Kidney tubule cell (primary cell): ENCODE measurements around the gene GPAT2.
"Not testable (repeated sequence)": the region's sequence is repeated elsewhere in the genome, so short reads cannot be mapped to it uniquely, and the experiment has no call there.

Experiments used
- DNase-seq: peaks from one replicate; pipeline ENCODE4 v3.0.0-alpha.2; 2018; ENCODE audit warnings: low spot score

The GPAT2 gene

DNA sequence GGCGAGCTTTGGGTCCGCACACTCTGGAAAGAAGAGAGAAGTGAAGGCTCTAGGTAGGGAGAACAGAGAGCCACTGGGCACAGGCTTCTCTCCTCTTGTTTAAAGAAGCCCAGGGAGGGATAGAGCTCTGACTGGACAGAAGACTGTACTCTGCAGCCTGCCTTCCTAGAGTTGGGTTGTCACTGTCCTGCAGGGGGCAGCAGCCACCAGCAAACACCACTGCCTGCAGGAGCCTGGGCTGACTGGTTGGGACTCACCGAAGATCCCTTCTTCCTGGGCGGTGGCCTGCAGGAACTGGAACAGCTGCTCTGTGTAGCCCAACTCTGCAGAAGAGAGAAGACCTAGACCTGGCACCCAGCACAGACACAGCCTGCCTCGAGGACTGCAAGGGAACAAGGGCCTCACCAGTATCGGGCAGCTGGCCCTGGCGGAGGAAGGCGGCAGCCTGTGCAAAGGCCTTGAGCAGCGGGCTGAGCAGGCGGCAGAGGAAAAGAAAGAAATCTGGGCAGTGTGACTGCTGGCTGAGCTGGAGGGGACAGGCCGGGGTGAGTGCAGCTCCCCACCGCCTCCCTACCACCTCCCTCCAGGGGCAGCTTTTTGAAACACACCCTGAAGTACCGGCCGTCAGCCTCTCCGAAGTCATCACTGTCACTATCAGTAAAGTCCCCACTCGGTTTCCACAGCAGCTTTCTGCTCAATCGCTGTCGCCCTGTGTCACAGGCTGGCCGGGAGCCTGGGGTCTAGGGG is 11.8 kb downstream of the GPAT2 start:
- DNase-seq = peak; percentile 79

GRCh38 chr2:96022126-96022525 is 12.6 kb downstream of the GPAT2 start:
- DNase-seq = not testable (repeated sequence)

GRCh38 chr2:96021142-96021541 is 13.6 kb downstream of the GPAT2 start:
- not testable (repeated sequence) for DNase-seq

- DNase-seq = not testable (repeated sequence)
These were observed 14.7 kb downstream of the GPAT2 start for GRCh38 chr2:96019909-96020590.

GRCh38 chr2:96016321-96016720 is 18.4 kb downstream of the GPAT2 start:
- DNase-seq = not testable (repeated sequence)

DNA sequence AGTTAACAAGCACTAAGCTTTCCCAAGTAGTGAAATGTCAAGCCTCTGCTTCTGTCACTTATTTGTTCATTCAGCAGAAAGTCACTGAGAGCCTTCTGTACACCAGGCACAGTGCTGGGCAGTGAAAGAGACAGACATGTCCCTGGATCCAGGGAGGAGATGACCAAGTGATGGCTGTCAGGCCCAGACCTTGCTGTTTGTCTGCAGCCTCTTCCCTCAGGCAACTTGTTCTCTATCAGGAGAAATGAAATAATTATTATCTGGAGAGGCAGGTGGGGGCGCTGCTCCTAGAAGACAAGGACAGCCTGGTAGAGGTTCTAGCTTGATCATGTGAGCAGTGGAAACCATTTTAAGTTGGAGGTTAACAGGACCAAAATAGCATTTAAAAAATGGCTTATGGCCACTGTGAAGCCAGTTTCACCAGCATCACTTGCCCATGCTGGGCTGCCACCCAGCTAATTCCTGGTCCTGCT is 21.9 kb downstream of the GPAT2 start:
- DNase-seq = not testable (repeated sequence)

DNA sequence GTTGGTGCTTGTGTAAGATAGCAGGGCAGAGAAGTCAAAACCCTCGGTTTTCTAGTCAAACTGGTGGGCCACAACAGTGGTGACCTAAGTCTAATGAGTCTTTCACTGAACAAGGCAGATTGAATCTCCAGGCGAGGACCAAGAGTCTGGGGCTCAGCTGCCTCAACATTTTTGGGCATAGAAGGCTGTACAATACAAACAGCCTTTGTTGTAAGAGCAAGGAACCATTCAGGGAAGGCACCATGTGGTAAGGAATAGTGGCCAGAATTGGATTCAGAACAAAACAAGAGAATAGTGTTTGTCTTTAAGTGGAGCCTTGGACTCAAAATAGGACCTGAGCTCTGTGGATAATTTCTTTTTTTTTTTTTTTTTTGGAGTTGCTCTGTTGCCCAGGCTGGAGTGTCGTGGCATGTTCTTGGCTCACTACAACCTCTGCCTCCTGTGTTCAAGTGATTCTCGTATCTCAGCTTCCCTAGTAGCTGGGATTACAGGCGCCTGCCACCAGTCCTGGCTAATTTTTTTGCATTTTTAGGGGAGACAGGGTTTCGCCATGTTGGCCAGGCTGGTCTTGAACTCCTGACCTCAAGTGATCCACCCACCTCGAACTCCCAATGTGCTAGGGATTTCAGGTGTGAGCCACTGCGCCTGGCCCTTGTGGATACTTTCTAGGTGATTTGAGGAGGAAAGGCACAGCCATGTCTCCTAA is 22.5 kb downstream of the GPAT2 start:
- not testable (repeated sequence) for DNase-seq

DNA sequence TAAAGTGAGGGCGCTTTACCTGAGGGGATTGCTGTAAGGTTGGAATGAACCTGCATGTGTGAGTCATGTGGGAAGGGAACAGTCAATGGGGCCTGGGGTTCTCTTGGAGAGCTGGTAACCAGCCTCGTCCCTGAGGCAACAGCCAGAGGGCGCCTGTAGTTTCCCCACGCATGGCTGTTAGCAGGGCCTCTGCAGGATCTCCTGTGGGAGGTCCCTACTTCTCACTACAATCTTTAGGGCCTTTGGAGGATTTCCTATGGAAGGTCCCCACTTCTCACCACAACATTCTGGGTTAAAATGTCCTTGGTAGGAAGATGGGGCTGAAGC is 23.6 kb downstream of the GPAT2 start:
- peak; percentile 52 for DNase-seq

DNA sequence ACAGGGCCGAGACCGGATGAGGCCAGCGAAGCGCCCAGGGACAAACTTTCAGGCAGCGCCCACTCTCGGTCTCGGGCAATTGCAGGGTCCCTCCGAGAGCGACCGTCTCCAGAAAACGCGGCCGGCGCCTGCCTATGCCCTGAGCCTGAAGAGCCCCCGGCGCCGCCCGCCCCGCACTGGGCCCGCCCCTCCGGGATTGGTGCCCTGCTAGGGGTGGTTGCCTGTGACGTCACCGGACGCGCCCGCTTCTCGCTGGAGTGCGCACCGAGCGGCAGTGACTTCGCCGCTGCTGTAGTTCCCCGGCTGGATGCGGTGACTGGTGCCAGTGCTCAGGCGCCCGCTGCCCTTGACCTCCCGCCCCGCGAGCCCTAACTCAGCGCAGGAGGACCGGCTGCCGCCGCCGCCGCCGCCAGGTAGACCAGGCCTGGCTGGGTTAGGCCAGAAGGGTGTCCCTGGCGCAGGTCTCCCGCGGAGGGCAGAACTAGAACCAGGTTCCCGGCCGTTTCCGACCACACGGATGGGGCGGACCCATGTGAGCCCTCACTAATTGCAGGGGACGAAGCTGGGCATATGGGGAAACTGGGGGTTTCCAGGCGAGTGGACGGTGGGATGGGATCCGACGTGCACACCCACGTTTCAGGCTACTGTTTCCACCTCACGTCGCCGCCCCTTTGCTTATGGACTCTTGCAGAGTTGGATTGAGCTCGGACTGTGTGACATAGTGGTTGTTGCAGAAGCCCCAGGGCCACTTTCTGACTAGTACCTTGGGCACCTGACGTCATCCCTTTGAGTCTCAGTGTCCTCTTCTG is 24.2 kb downstream of the GPAT2 start:
- DNase-seq = peak; percentile 83

DNA sequence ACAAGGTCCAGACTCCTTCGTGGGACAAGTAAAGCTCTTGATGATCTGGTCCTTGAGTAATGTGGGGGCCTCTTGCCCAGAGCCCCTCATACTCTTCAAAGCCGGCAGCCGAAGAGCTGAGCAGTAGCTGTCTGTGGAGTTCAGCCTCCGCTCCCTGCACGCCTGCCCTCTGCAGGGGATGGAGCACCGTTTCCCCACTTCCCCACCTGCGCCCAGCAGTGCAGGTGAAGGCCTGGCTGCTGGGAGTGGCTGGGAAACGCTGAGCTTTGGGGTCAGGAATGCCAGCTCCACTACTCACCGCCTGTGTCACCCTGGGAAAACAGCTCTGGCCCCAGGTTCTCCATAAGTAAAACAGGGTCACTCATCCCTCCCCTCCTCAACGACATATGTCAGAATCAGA is 24.9 kb downstream of the GPAT2 start:
- DNase-seq = peak; percentile 54

DNA sequence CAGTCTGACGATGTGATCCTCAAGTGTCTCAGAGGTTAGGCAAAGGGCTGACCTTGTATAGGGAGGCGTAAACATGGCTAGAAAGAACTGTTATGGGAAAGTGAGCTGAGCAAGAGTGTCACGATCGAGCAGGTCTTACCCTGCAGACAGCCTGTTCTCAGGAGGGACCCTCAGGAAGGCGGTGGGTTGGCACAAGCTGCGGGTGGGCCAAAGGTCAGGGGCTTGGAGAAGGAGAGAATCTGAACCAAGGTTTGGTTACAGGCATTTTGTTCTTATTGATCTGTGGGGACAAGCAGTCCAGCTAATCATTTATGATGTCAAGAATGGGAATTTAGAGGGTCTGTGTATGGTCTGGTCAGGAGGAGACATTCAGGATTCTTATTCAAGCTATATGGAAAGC is 26.7 kb downstream of the GPAT2 start:
- not testable (repeated sequence) for DNase-seq

- not testable (repeated sequence) for DNase-seq
These were observed 28.5 kb downstream of the GPAT2 start for GRCh38 chr2:96006248-96006647.

DNA sequence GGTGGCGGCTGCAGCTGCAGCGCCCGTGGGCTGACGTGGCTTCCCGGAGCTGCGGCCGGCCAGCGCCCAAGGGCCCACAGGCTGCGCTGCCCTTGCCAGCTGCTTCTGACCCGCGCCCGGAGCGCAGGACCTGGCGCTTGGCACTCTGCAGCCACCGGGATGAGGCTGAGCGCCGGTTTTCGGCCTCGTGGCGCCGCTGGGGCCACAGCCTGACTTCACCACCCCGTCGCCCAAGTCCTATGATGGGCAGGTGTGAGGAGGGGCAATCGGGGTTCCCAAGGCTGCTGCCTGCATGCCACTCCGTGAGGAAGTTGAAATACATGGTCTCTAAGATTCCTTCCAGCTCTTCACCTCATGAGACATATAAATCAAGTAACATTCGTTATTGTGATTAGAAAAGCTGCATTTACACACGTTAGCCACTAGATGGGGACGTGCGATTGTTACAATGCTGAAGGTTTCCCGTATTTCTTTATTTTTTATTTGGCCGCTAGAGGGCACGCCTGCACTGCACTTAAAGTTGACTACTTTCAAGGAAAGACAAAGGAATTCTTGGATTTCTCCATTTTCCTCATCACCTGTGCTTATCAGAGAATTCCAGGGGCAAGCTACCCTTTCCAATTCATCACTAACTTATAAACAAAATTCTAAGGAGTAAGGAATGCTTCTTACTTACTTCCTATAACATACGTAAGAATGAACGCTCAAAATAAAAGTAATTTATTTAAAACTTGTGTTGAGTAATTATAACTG is 42.0 kb downstream of the GPAT2 start:
- peak; percentile 64 for DNase-seq

DNA sequence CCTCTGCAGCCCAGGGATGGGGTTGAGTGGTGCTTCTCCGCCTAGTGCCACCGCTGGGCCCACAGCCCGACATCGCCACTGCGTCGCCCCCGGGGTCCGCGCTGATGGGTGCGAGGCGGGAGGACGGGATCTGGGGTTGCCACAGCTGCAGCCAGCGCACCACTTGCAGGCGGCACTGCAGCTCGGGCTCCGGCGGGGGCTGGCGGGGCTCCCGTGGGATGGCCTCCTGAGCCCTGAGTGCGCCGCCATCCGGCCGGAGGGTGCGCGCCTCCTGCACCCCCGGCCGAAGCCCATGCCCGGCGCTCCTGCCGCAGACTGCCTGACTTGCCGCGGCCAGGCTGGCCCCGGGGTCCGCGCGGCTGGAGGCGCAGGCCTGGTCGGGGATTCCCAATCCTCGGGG is 42.6 kb downstream of the GPAT2 start:
- not testable (repeated sequence) for DNase-seq

GRCh38 chr2:95991351-95992094 is 43.2 kb downstream of the GPAT2 start, which contains the start of gene ANKRD36C:
ANKRD36C (minus strand) TSS chr2:95991824; CDS start chr2:95991708, 116 bp downstream.
- peak; percentile 47 for DNase-seq

DNA sequence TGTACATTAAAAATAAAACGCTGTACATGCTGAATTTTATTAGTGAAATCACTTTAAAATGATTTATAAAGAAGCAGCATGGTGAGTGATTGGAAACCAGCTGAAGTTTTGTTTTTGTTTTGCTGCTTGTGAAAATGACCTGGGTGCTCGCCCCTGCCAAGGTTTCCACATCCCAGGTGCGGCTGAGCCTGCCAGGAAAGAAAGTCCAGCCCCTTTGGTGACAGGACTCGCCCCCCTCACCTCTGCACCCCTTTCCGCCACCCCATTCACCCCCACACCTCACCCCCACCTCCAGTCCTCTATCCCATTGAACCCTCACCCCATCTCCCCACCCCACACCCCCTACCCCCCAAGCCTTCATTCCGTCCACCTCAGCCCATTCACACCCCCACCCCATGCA is 43.8 kb downstream of the GPAT2 start:
- not testable (repeated sequence) for DNase-seq
